K562 (cell line): Measurements from ENCODE around the gene NOSTRIN. TPM values are rescaled to one million over a fixed set of nuclear protein-coding genes. Genes with fewer than 3 reads are reported as not detected.

Source experiments
- ATF1 ChIP-seq, 2 experiments: fragments of 450-650 bp in 1 of 2; IDR thresholded peaks; 2 replicates each; pipeline ENCODE4 v1.6.1; 2016; ENCODE audit warnings: missing compliant biosample characterization in 1 of 2, missing genetic modification characterization in 1 of 2
- CC2D1A ChIP-seq: fragments of 450-650 bp; IDR thresholded peaks from 2 replicates; pipeline ENCODE4 v1.6.1; 2017; ENCODE audit warnings: mild to moderate bottlenecking
- CREB1 ChIP-seq, 2 experiments: sonication (generic) in 1 of 2; formaldehyde crosslinking in 1 of 2; IDR thresholded peaks; 2 replicates each; pipeline versions ENCODE4 v1.6.1 to v1.8.0; 2012 to 2022; ENCODE audit warnings: inconsistent platforms in 1 of 2, mild to moderate bottlenecking in 1 of 2, missing genetic modification reagents in 1 of 2, moderate library complexity in 1 of 2
- ELF4 ChIP-seq: fragments of 450-650 bp; formaldehyde crosslinking; IDR thresholded peaks from 2 replicates; pipeline ENCODE4 v1.4.0; 2022; ENCODE audit warnings: missing genetic modification characterization
- FOXJ3 ChIP-seq: sonication (generic); formaldehyde crosslinking; IDR thresholded peaks from 2 replicates; pipeline ENCODE4 v1.4.0; 2020; ENCODE audit warnings: mild to moderate bottlenecking, missing genetic modification reagents
- HNRNPL ChIP-seq: fragments of 200-400 bp; formaldehyde crosslinking; IDR thresholded peaks from 2 replicates; pipeline ENCODE4 v1.6.1; 2017; ENCODE audit warnings: low read depth, mild to moderate bottlenecking, low read length
- NFXL1 ChIP-seq: fragments of 450-650 bp; formaldehyde crosslinking; IDR thresholded peaks from 2 replicates; pipeline ENCODE4 v1.4.0; 2021; ENCODE audit warnings: mild to moderate bottlenecking
- PHF21A ChIP-seq: fragments of 450-650 bp; IDR thresholded peaks from 2 replicates; pipeline ENCODE4 v1.6.1; 2017; ENCODE audit warnings: low read depth, borderline replicate concordance
- RCOR1 ChIP-seq, 2 experiments: IDR thresholded peaks; 2 replicates each; pipeline ENCODE4 v1.6.1; 2012; ENCODE audit warnings: low read depth in 2 of 2, low read length in 2 of 2, borderline replicate concordance in 1 of 2, improper control_type of control experiment in 1 of 2
- RNF2 ChIP-seq: sonication (generic); IDR thresholded peaks from 2 replicates; pipeline ENCODE4 v1.6.1; 2016
- TAL1 ChIP-seq: fragments of 450-650 bp; IDR thresholded peaks from 2 replicates; pipeline ENCODE4 v1.6.1; 2016; ENCODE audit warnings: mild to moderate bottlenecking
- TSHZ1 ChIP-seq: fragments of 250-450 bp; sonication (Bioruptor Pico); IDR thresholded peaks from 2 replicates; pipeline ENCODE4 v1.4.0; 2020; ENCODE audit warnings: mild to moderate bottlenecking, moderate library complexity
- ZNF644 ChIP-seq: fragments of 200-800 bp; sonication (Bioruptor generic); IDR thresholded peaks from 2 replicates; pipeline ENCODE4 v1.6.1; 2016; ENCODE audit warnings: low read depth, missing genetic modification characterization, missing compliant biosample characterization
- ZNF830 ChIP-seq: fragments of 250-450 bp; sonication (Bioruptor Pico); IDR thresholded peaks from 2 replicates; pipeline ENCODE4 v1.5.0; 2021; ENCODE audit warnings: mild to moderate bottlenecking
- ZSCAN29 ChIP-seq: fragments of 450-650 bp; IDR thresholded peaks from 2 replicates; pipeline ENCODE4 v1.6.1; 2017
- polyA plus RNA-seq, 8 experiments: library from polyadenylated mRNA; depleted of rRNA in 4 of 8; stranded (reverse) in 5 of 8; unstranded in 3 of 8; fragments of >200 nt; fragmentation: Nextera tagmentation in 2 of 8; fragmentation: Illumina TruSeq in 1 of 8; extraction: Ambion mirVana in 2 of 8; extraction: Trizol in 1 of 8; gene quantifications; 2 replicates each; pipeline versions ENCODE4 v1.2.1 to v1.2.3, GENCODE V29; 2011 to 2014; ENCODE audit warnings: inconsistent platforms in 1 of 8, missing spikeins in 1 of 8
- total RNA-seq, 7 experiments: library from RNA; depleted of rRNA in 6 of 7; stranded (reverse); fragments of >200 nt in 6 of 7; fragmentation: Illumina TruSeq in 2 of 7; extraction: Trizol in 2 of 7; gene quantifications; 2 replicates each; pipeline versions ENCODE4 v1.2.1 to v1.2.3, GENCODE V29; 2011 to 2021; ENCODE audit warnings: low replicate concordance in 1 of 7
- TF ChIP-seq, protein P1 (sequence below), 2 experiments: fragments of 450-650 bp in 1 of 2; IDR thresholded peaks; 2 replicates each; pipeline ENCODE4 v1.6.1; 2011 to 2017; ENCODE audit warnings: low read depth in 2 of 2, antibody characterized with exemption in 1 of 2, borderline replicate concordance in 1 of 2, low read length in 1 of 2, mild to moderate bottlenecking in 1 of 2, mixed read lengths in 1 of 2; ENCODE audit not compliant: control insufficient read depth in 1 of 2
- TF ChIP-seq, protein P2 (sequence below): fragments of 250-450 bp; sonication (Bioruptor Pico); IDR thresholded peaks from 2 replicates; pipeline ENCODE4 v1.9.0; 2021; ENCODE audit warnings: mild to moderate bottlenecking, inconsistent platforms

Gene NOSTRIN
- total and polyA plus RNA-seq, 9 of the 15 experiments (the other 6 are each of a cell fraction or from before 2014, with no cell fraction given): 26.7 to 82.9 (median 56.3) TPM

GRCh38 chr2:168851674-168852320, 49.4 kb downstream of the NOSTRIN start (continued):
- TF ChIP-seq, protein P1, sequence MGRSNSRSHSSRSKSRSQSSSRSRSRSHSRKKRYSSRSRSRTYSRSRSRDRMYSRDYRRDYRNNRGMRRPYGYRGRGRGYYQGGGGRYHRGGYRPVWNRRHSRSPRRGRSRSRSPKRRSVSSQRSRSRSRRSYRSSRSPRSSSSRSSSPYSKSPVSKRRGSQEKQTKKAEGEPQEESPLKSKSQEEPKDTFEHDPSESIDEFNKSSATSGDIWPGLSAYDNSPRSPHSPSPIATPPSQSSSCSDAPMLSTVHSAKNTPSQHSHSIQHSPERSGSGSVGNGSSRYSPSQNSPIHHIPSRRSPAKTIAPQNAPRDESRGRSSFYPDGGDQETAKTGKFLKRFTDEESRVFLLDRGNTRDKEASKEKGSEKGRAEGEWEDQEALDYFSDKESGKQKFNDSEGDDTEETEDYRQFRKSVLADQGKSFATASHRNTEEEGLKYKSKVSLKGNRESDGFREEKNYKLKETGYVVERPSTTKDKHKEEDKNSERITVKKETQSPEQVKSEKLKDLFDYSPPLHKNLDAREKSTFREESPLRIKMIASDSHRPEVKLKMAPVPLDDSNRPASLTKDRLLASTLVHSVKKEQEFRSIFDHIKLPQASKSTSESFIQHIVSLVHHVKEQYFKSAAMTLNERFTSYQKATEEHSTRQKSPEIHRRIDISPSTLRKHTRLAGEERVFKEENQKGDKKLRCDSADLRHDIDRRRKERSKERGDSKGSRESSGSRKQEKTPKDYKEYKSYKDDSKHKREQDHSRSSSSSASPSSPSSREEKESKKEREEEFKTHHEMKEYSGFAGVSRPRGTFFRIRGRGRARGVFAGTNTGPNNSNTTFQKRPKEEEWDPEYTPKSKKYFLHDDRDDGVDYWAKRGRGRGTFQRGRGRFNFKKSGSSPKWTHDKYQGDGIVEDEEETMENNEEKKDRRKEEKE (IDR thresholded peaks at IDR 0.05; ENCODE audit: borderline replicate concordance in 1 of 2, control insufficient read depth in 1 of 2, low read depth in 2 of 2, low read length in 1 of 2): 0 out of 4 replicates have a peak, but pooled peaks of 1 of the 2 experiments have one; percentile 55
- TF ChIP-seq ZNF830 (CRISPR knock-in tag) (no peak), PHF21A (no peak), RCOR1 (IDR thresholded peaks at IDR 0.05; ENCODE audit: borderline replicate concordance in 1 of 2, low read depth in 2 of 2, low read length in 2 of 2) (peak; percentile 90 to 95), CREB1 (IDR thresholded peaks at IDR 0.05) (peak; percentile 73), CREB1 (CRISPR knock-in tag; IDR thresholded peaks at IDR 0.05) (no peak), ATF1 (CRISPR knock-in tag; IDR thresholded peaks at IDR 0.05) (no peak), ATF1 (tag; IDR thresholded peaks at IDR 0.05) (peak; percentile 38; the same call in 1 of the 2 replicates), TSHZ1 (CRISPR knock-in tag) (no peak), FOXJ3 (no peak), TAL1 (peak; percentile 96), ELF4 (CRISPR knock-in tag) (no peak), CC2D1A (peak; percentile 87), ZNF644 (no peak), RNF2 (peak; percentile 83), NFXL1 (no peak), HNRNPL (0 out of 2 replicates have a peak, but pooled peaks have one; percentile 28), ZSCAN29 (no peak)
- TF ChIP-seq, protein P2, sequence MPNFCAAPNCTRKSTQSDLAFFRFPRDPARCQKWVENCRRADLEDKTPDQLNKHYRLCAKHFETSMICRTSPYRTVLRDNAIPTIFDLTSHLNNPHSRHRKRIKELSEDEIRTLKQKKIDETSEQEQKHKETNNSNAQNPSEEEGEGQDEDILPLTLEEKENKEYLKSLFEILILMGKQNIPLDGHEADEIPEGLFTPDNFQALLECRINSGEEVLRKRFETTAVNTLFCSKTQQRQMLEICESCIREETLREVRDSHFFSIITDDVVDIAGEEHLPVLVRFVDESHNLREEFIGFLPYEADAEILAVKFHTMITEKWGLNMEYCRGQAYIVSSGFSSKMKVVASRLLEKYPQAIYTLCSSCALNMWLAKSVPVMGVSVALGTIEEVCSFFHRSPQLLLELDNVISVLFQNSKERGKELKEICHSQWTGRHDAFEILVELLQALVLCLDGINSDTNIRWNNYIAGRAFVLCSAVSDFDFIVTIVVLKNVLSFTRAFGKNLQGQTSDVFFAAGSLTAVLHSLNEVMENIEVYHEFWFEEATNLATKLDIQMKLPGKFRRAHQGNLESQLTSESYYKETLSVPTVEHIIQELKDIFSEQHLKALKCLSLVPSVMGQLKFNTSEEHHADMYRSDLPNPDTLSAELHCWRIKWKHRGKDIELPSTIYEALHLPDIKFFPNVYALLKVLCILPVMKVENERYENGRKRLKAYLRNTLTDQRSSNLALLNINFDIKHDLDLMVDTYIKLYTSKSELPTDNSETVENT (CRISPR knock-in tag): no peak
